GM23338 (cell line): Measurements from ENCODE around the gene MED27. TPM values are rescaled to one million over a fixed set of nuclear protein-coding genes. Genes with fewer than 3 reads are reported as not detected.
A peak's percentile ranks its signal among the peaks of the same experiment; 100 is the strongest.

Source experiments
- ATAC-seq: fragments of 200-7000 bp; cut with Tn5 transposase; 3 replicates; pipeline ENCODE4 v1.9.1; 2020
- DNase-seq: peaks from one replicate; pipeline ENCODE4 v3.0.0-alpha.2; 2015; ENCODE audit warnings: low spot score
- H2AFZ ChIP-seq: fragments of 200-600 bp; sonication (generic); 2 replicates; pipeline ENCODE4 v1.8.0; 2016; ENCODE audit warnings: antibody characterized with exemption, mild to moderate bottlenecking, moderate library complexity
- H3F3A ChIP-seq: fragments of 200-600 bp; sonication (generic); replicated peaks from 2 replicates; pipeline ENCODE4 v1.8.0; 2017; ENCODE audit warnings: antibody characterized with exemption, mixed run types, low read depth
- H3K27ac ChIP-seq: fragments of 200-600 bp; sonication (generic); 2 replicates; pipeline ENCODE4 v1.6.1; 2016; ENCODE audit warnings: low read depth
- H3K27me3 ChIP-seq: fragments of 200-600 bp; sonication (generic); 2 replicates; pipeline ENCODE4 v1.8.0; 2016; ENCODE audit warnings: mild to moderate bottlenecking, mixed run types, moderate library complexity; ENCODE audit not compliant: insufficient read depth
- H3K36me3 ChIP-seq: fragments of 200-600 bp; sonication (generic); 2 replicates; pipeline ENCODE4 v1.8.0; 2016; ENCODE audit warnings: mild to moderate bottlenecking; ENCODE audit not compliant: insufficient read depth
- H3K4me1 ChIP-seq: fragments of 200-600 bp; sonication (generic); 2 replicates; pipeline ENCODE4 v1.8.0; 2016; ENCODE audit warnings: mild to moderate bottlenecking, moderate library complexity; ENCODE audit not compliant: insufficient read depth
- H3K4me2 ChIP-seq: fragments of 200-600 bp; sonication (generic); 2 replicates; pipeline ENCODE4 v1.7.1; 2017; ENCODE audit warnings: mixed run types
- H3K4me3 ChIP-seq: fragments of 200-600 bp; sonication (generic); 2 replicates; pipeline ENCODE4 v1.6.1; 2016; ENCODE audit warnings: mixed run types
- H3K79me2 ChIP-seq: fragments of 200-600 bp; sonication (generic); replicated peaks from 2 replicates; pipeline ENCODE4 v1.8.0; 2017; ENCODE audit warnings: mild to moderate bottlenecking; ENCODE audit not compliant: insufficient read depth
- H3K9me2 ChIP-seq: fragments of 200-600 bp; sonication (generic); 2 replicates; pipeline ENCODE4 v1.8.0; 2017; ENCODE audit not compliant: insufficient read depth
- H4K20me1 ChIP-seq: fragments of 200-600 bp; sonication (generic); replicated peaks from 2 replicates; pipeline ENCODE4 v1.8.0; 2017; ENCODE audit warnings: mild to moderate bottlenecking; ENCODE audit not compliant: insufficient read depth
- H3K27ac Mint-ChIP-seq: 2 replicates; pipeline ENCODE4 v1.8.0; 2020; ENCODE audit warnings: inconsistent platforms, mild to moderate bottlenecking, moderate library complexity, mixed read lengths
- H3K27me3 Mint-ChIP-seq: 3 replicates; pipeline ENCODE4 v1.8.0; 2022; ENCODE audit warnings: low read depth, mild to moderate bottlenecking, moderate library complexity, mixed read lengths, inconsistent platforms; ENCODE audit not compliant: insufficient read depth, poor library complexity
- H3K36me3 Mint-ChIP-seq: 3 replicates; pipeline ENCODE4 v1.8.0; 2021; ENCODE audit warnings: low read depth, mild to moderate bottlenecking, inconsistent platforms, moderate library complexity, mixed read lengths
- H3K4me1 Mint-ChIP-seq: 3 replicates; pipeline ENCODE4 v1.8.0; 2020; ENCODE audit warnings: mild to moderate bottlenecking, inconsistent platforms, mixed read lengths
- H3K4me3 Mint-ChIP-seq: 3 replicates; pipeline ENCODE4 v1.8.0; 2021; ENCODE audit warnings: moderate library complexity, mild to moderate bottlenecking, inconsistent platforms, mixed read lengths
- H3K9me3 Mint-ChIP-seq: 3 replicates; pipeline ENCODE4 v1.8.0; 2020; ENCODE audit warnings: moderate library complexity, mild to moderate bottlenecking, inconsistent platforms, mixed read lengths
- CREB1 ChIP-seq: fragments of 250-450 bp; sonication (Bioruptor Pico); IDR thresholded peaks from 2 replicates; pipeline ENCODE4 v1.5.0; 2020; ENCODE audit warnings: low read depth, mild to moderate bottlenecking, moderate library complexity
- CTCF ChIP-seq, 2 experiments: fragments of 200-600 bp in 1 of 2; sonication (generic) in 1 of 2; conservative IDR thresholded peaks; 2 replicates each; pipeline versions ENCODE4 v1.5.1 to v1.6.1; 2016 to 2017; ENCODE audit warnings: antibody characterized with exemption in 2 of 2, low read depth in 2 of 2, mild to moderate bottlenecking in 2 of 2, moderate library complexity in 1 of 2
- EZH2 ChIP-seq: fragments of 200-600 bp; sonication (generic); IDR thresholded peaks from one replicate; pipeline ENCODE4 v1.8.0; 2017; ENCODE audit warnings: antibody characterized with exemption, mild to moderate bottlenecking, low read depth; ENCODE audit not compliant: unreplicated experiment
- JUNB ChIP-seq: IDR thresholded peaks from one replicate; pipeline ENCODE4 v1.6.1; 2016; ENCODE audit warnings: antibody characterized with exemption; ENCODE audit not compliant: unreplicated experiment
- STAT1 ChIP-seq: IDR thresholded peaks from one replicate; pipeline ENCODE4 v1.6.1; 2016; ENCODE audit warnings: antibody characterized with exemption; ENCODE audit not compliant: unreplicated experiment
- ZNF114 ChIP-seq: fragments of 250-450 bp; sonication (Bioruptor Pico); IDR thresholded peaks from 2 replicates; pipeline ENCODE4 v1.5.0; 2020; ENCODE audit warnings: mild to moderate bottlenecking, moderate library complexity
- ZNF331 ChIP-seq: fragments of 250-450 bp; sonication (Bioruptor Pico); IDR thresholded peaks from 2 replicates; pipeline ENCODE4 v1.5.0; 2020; ENCODE audit warnings: low read depth, mild to moderate bottlenecking, moderate library complexity
- polyA plus RNA-seq: library from polyadenylated mRNA; unstranded; fragments of >200 nt; fragmentation: Nextera tagmentation; extraction: Ambion mirVana; gene quantifications from 2 replicates; pipeline ENCODE4 v1.2.1, GENCODE V29; 2016
- total RNA-seq: library from RNA; depleted of rRNA; stranded (reverse); fragments of >200 nt; shearing (Covaris generic); gene quantifications from 2 replicates; pipeline ENCODE4 v1.2.3, GENCODE V29; 2014
- TF ChIP-seq, protein P1 (sequence below): IDR thresholded peaks from one replicate; pipeline ENCODE4 v1.6.1; 2018; ENCODE audit warnings: antibody characterized with exemption; ENCODE audit not compliant: unreplicated experiment

Gene MED27
- total and polyA plus RNA-seq, 2 experiments from 2014 or later: 30.6 to 35.0 TPM

DNA sequence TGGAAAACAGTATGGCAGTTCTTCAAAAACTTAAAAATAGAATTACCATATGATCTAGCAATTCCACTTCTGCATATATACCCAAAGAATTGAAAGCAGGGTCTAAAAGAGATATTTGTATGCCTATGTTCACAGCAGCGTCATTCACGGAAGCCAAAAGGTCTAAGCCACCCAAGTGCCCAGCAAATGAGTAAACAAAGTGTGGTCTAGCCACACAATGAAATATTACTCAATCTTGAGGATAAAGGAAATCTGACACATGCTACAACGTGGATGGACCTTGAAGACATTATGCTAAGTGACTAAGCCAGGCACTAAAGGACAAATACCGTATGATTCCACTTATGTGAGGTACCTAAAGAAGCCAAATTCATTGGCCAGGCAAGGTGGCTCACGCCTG is 11.1 kb upstream of the MED27 start:
- Mint-ChIP-seq H3K27me3 (peaks cover 7% of the 10 kb centered on the region), H3K4me3 (no peak overlapping the region), H3K4me1 (peaks cover 5% of the 10 kb centered on the region; the same call in 2 of the 3 replicates), H3K36me3 (no peaks in the 10 kb centered on the region), H3K9me3 (no peaks in the 10 kb centered on the region; the same call in 2 of the 3 replicates), H3K27ac (no peak overlapping the region)
- H3F3A ChIP-seq: no peaks in the 10 kb centered on the region
- H2AFZ ChIP-seq: no peak overlapping the region
- no peaks in the 10 kb centered on the region for H3K9me2 ChIP-seq
- no peaks in the 10 kb centered on the region for H3K79me2 ChIP-seq
- H3K4me2 ChIP-seq: no peak overlapping the region
- no peak for ATAC-seq
- no peak for DNase-seq
- no peak overlapping the region for H3K27ac ChIP-seq
- H3K36me3 ChIP-seq: no peaks in the 10 kb centered on the region
- no peaks in the 10 kb centered on the region for H3K4me1 ChIP-seq
- H3K27me3 ChIP-seq: no peaks in the 10 kb centered on the region
- TF ChIP-seq STAT1: no peak
- no peak for TF ChIP-seq EZH2
- TF ChIP-seq, protein P1, sequence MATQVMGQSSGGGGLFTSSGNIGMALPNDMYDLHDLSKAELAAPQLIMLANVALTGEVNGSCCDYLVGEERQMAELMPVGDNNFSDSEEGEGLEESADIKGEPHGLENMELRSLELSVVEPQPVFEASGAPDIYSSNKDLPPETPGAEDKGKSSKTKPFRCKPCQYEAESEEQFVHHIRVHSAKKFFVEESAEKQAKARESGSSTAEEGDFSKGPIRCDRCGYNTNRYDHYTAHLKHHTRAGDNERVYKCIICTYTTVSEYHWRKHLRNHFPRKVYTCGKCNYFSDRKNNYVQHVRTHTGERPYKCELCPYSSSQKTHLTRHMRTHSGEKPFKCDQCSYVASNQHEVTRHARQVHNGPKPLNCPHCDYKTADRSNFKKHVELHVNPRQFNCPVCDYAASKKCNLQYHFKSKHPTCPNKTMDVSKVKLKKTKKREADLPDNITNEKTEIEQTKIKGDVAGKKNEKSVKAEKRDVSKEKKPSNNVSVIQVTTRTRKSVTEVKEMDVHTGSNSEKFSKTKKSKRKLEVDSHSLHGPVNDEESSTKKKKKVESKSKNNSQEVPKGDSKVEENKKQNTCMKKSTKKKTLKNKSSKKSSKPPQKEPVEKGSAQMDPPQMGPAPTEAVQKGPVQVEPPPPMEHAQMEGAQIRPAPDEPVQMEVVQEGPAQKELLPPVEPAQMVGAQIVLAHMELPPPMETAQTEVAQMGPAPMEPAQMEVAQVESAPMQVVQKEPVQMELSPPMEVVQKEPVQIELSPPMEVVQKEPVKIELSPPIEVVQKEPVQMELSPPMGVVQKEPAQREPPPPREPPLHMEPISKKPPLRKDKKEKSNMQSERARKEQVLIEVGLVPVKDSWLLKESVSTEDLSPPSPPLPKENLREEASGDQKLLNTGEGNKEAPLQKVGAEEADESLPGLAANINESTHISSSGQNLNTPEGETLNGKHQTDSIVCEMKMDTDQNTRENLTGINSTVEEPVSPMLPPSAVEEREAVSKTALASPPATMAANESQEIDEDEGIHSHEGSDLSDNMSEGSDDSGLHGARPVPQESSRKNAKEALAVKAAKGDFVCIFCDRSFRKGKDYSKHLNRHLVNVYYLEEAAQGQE: no peak
- no peak for TF ChIP-seq CTCF (conservative IDR thresholded peaks at IDR 0.05; ENCODE audit: low read depth in 2 of 2)
- TF ChIP-seq JUNB: no peak
- TF ChIP-seq ZNF331 (CRISPR knock-in tag): no peak
- no peak for TF ChIP-seq CREB1 (CRISPR knock-in tag)
- no peak overlapping the region for H3K4me3 ChIP-seq
- H4K20me1 ChIP-seq: no peaks in the 10 kb centered on the region

- H3K27ac ChIP-seq: no peak overlapping the region
- no peaks in the 10 kb centered on the region for H4K20me1 ChIP-seq
- no peaks in the 10 kb centered on the region for H3K27me3 ChIP-seq
- H3K79me2 ChIP-seq: no peaks in the 10 kb centered on the region
- H3K36me3 ChIP-seq: no peaks in the 10 kb centered on the region
- Mint-ChIP-seq H3K9me3 (no peaks in the 10 kb centered on the region; the same call in 2 of the 3 replicates), H3K36me3 (no peaks in the 10 kb centered on the region), H3K4me3 (no peak overlapping the region), H3K27ac (no peak overlapping the region), H3K4me1 (peaks cover 5% of the 10 kb centered on the region; the same call in 2 of the 3 replicates), H3K27me3 (peaks cover 7% of the 10 kb centered on the region)
- H3K4me3 ChIP-seq: no peak overlapping the region
- DNase-seq (peak; percentile 16), ATAC-seq (peak; percentile 70)
- H3K4me1 ChIP-seq: no peaks in the 10 kb centered on the region
- peak overlapping the region; percentile 63 for H2AFZ ChIP-seq
- no peak overlapping the region for H3K4me2 ChIP-seq
- H3K9me2 ChIP-seq: no peaks in the 10 kb centered on the region
- no peaks in the 10 kb centered on the region for H3F3A ChIP-seq
- TF ChIP-seq CTCF (conservative IDR thresholded peaks at IDR 0.05; ENCODE audit: low read depth in 2 of 2): no peak
- no peak for TF ChIP-seq ZNF114 (CRISPR knock-in tag)
- TF ChIP-seq, protein P1: no peak
Measured at GRCh38 chr9:132087438-132088030, 7.9 kb upstream of the MED27 start.
